NCI-H2107 treated with DMSO at 0.1 percent for 48 hours (cell line): ENCODE measurements around the gene FAM151B.
"Not testable (repeated sequence)": the region's sequence is repeated elsewhere in the genome, so short reads cannot be mapped to it uniquely, and the experiment has no call there.

Source experiments
- DNase-seq: peaks from one replicate; lab custom pipeline; 2025; ENCODE audit not compliant: unreplicated experiment; lab: John Stamatoyannopoulos, UW

FAM151B gene

GRCh38 chr5:80487829-80488721 lies at the start of gene FAM151B:
Gene FAM151B (plus strand): TSS chr5:80488100. CDS start chr5:80488124, 24 bp downstream.
- peak; percentile 68 for DNase-seq

- DNase-seq, result no peak
These were observed 49.2 kb upstream of the FAM151B start for GRCh38 chr5:80438739-80439138.

- no peak for DNase-seq
These were observed 48.7 kb upstream of the FAM151B start for GRCh38 chr5:80439213-80439612.

GRCh38 chr5:80442742-80443141 lies 45.2 kb upstream of the FAM151B start:
- DNase-seq, result no peak

- DNase-seq, result no peak
These were observed 34.5 kb upstream of the FAM151B start for GRCh38 chr5:80453366-80453765.

GRCh38 chr5:80463269-80463668 lies 24.6 kb upstream of the FAM151B start:
- DNase-seq, result no peak

GRCh38 chr5:80466669-80467485 lies 21.0 kb upstream of the FAM151B start:
- no peak for DNase-seq

GRCh38 chr5:80468131-80468530 lies 19.8 kb upstream of the FAM151B start:
- no peak for DNase-seq

GRCh38 chr5:80470631-80471030 lies 17.3 kb upstream of the FAM151B start:
- not testable (repeated sequence) for DNase-seq

GRCh38 chr5:80474929-80475328 lies 13.0 kb upstream of the FAM151B start:
- DNase-seq, result no peak

- no peak for DNase-seq
These were observed 8.2 kb upstream of the FAM151B start for GRCh38 chr5:80479713-80480112.

GRCh38 chr5:80480354-80480753 lies 7.5 kb upstream of the FAM151B start:
- DNase-seq, result no peak

GRCh38 chr5:80481019-80481893 lies 6.6 kb upstream of the FAM151B start:
- peak; percentile 1 for DNase-seq

GRCh38 chr5:80482578-80482977 lies 5.3 kb upstream of the FAM151B start:
- DNase-seq, result no peak

- DNase-seq, result no peak
These were observed 4.2 kb upstream of the FAM151B start for GRCh38 chr5:80483636-80484232.

- no peak for DNase-seq
These were observed 464 bp upstream of the FAM151B start for GRCh38 chr5:80487444-80487828.

- DNase-seq, result no peak
These were observed 3.4 kb downstream of the FAM151B start for GRCh38 chr5:80491296-80491695.

- DNase-seq, result no peak
These were observed 4.8 kb downstream of the FAM151B start for GRCh38 chr5:80492741-80493140.

GRCh38 chr5:80493443-80493842 lies 5.5 kb downstream of the FAM151B start:
- not testable (repeated sequence) for DNase-seq

- no peak for DNase-seq
These were observed 8.0 kb downstream of the FAM151B start for GRCh38 chr5:80495891-80496290.

GRCh38 chr5:80502800-80503199 lies 14.9 kb downstream of the FAM151B start:
- no peak for DNase-seq
